HL-60/S4 (cell line): ENCODE results near the gene PTH1R.

Source experiments
- in situ Hi-C: fragments of 300-500 bp; cut with MboI; formaldehyde crosslinking; loops from 2 replicates; pipeline ENCODE4 v1.14.3; 2022; ENCODE audit warnings: low sequenced_read_pairs

PTH1R gene

DNA sequence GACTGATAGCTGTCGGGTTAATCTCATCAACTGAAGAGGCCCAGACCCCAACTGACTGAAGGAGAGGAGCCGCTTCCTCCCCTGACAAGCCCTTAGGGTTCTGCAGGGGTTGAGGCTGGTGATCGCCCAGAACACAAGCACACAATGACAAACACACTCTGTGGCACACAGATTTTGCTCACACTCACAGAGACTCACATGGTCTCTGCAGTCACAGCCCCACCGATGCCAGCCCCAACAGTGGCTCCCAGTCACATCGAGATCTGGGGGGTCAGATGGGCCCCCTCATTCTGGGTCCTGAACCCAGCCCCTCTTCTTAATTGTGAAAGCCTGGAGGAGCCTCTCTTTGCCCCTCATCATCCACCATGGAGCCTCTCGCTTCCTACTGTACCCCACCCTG is 16.7 kb downstream of the PTH1R start:
- in situ Hi-C loops = loop anchor here (25.0 kb wide), 1 partner anchor 182 kb away; the partner anchor contains the start of genes PRSS50 and TMIE

DNA sequence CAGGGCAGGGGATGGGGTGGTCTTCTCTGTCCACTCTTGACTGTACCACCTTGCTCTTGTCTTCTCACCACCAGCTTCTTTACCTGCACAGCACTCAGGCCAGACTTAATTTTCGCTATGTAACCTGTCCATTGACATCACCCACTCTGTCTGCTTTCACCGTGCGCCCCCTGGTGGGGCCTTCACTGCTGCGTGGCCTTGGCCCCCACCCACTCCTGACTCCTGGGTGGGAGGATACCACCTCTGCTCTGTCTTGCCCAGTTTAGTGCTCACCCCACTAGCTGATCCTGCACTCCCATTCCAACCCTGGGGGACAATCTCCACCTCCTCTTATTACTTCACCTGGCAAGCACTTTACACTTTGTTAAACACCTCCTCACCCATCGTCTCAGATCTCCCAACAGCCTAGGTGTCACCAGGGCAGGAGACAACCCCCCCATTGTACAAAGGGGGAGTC is 17.7 kb downstream of the PTH1R start:
- in situ Hi-C loops = loop anchor here (25.0 kb wide), 1 partner anchor 183 kb away; the partner anchor contains the start of genes PRSS50 and TMIE

DNA sequence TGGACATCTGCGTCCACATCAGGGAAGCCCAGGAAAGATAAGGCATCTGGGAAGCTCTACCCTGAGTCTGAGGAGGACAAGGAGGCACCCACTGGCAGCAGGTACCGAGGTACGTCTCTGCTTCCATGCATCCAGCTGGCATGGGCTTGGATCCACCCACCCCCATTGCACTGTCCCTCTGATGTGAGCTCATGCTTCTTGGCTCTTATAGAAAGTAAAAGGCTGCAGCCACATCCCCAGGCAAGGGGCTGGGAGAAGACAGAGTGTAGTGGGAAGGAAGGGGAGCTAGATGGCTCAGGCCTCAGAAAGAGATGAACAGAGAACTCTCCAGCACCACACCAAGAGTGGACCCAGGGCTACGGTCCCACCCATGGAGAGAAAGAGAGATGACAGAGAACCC is 18.2 kb downstream of the PTH1R start:
- in situ Hi-C loops = loop anchor here (25.0 kb wide), 1 partner anchor 183 kb away; the partner anchor contains the start of genes PRSS50 and TMIE

DNA sequence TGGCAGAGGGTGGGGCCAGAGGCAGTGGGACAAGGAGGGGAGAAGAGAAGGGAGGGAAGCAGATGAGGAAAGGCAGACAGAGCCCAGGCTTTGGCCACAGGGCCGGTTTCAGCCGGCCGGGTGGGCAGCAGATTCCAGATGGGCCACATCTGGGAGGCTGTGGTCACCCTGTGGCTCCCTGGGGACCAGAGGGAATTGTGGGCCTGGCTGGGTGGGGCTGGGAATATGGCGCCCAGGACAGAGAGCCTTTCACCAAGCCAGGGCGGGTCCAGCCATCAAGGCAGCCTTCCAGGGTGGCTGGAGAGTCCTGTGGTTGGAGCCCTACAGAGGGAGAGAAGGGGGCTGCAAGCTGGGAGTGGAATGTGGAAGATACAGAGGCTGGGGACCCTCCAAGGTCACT is 18.9 kb downstream of the PTH1R start:
- in situ Hi-C loops = loop anchor here (25.0 kb wide), 1 partner anchor 184 kb away; the partner anchor contains the start of genes PRSS50 and TMIE

DNA sequence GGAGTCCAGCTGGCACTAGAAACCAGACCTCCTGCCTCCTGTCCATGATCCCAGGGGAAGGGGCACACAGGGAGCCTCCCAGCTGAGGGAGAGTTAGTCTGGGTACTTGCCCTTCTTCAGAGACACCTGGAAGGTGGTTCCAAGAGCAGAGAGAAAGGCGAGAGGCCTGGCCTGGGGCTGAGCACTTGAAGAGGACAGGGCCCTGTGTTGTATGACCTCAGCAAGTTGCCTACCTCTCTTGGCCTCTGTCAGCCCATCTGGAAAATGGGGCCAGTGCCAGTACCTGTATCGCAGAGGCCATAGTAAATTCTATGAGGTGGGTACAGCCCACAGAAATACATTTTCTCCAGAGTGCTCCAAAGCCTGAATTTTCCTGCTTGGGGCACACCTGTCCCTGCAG is 19.5 kb downstream of the PTH1R start:
- in situ Hi-C loops = loop anchor here (25.0 kb wide), 1 partner anchor 185 kb away; the partner anchor contains the start of genes PRSS50 and TMIE

DNA sequence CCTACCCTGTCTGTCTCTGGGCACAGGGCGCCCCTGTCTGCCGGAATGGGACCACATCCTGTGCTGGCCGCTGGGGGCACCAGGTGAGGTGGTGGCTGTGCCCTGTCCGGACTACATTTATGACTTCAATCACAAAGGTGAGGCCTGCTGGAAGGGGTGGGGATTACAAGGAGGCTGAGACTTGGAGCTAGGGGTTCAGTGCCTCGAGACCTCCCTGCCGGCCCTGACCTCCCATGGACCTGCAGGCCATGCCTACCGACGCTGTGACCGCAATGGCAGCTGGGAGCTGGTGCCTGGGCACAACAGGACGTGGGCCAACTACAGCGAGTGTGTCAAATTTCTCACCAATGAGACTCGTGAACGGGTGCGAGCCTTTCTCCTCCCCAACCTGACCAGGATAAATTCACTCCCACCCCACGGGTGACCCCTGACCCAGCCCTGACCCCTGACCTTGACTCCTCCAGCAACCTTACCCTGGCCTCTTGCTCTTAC is 20.4 kb downstream of the PTH1R start:
- in situ Hi-C loops = loop anchor here (25.0 kb wide), 1 partner anchor 186 kb away; the partner anchor contains the start of genes PRSS50 and TMIE

DNA sequence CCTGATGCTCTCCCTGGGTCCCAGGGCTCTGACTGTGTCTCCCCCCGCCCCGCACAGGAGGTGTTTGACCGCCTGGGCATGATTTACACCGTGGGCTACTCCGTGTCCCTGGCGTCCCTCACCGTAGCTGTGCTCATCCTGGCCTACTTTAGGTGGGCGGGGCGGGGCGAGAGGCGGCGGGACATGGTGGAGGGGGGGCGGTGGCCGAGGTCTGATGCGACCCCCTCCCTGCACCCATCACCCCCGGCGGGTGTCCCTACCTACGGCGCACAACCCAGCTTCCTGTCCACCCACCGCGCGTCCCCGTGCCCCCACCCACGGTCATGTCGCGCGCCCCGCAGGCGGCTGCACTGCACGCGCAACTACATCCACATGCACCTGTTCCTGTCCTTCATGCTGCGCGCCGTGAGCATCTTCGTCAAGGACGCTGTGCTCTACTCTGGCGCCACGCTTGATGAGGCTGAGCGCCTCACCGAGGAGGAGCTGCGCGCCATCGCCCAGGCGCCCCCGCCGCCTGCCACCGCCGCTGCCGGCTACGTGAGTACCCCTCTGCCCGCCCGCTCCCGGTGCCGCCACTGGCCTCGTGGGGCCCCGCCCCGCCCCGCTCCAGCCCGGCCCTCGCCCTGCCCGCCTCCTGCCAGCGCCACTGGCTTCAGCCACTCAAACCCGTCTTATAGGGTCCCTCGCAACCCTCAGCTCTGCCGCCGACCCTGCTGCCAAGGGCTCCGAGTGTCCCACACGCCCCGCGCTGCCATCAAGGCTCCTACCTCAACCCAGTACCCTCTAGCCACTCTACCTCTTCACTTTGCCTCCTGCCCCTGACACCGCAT is 21.0 kb downstream of the PTH1R start:
- in situ Hi-C loops = loop anchor here (25.0 kb wide), 1 partner anchor 186 kb away; the partner anchor contains the start of genes PRSS50 and TMIE

DNA sequence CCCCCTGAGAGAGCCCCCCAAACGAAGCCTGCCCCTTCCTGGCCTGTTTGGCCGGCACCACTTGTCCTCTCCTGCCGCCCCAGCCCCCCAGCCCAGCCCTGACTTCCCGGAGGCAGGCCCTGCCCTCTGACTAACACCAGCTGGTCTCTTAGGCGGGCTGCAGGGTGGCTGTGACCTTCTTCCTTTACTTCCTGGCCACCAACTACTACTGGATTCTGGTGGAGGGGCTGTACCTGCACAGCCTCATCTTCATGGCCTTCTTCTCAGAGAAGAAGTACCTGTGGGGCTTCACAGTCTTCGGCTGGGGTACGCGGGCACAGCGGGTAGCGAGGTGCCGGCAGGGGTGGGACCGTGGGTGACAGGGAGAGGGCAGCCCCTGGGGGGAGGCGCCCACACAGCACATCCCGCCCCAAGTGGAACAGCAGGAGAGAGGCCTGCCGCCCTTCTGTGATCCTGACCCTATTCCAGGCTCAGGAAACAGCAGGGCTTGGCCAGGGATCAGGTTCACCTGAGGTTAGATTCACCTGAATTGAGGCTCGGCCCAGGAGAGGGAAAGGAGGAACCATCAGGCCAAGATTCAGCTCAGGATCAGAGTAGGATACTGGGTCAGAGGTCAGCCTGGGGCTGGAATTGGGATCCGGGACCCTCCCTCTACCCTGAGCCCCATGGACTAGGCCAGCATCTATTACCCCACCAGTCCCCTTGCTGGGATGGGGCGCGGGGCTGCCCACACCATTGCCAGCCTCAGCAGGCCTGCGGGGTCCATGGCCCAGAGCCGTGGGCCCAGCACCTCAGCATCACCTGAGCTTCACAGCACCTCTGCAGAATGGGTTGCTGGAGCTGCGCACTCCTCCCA is 21.9 kb downstream of the PTH1R start:
- in situ Hi-C loops = loop anchor here (25.0 kb wide), 1 partner anchor 187 kb away; the partner anchor contains the start of genes PRSS50 and TMIE

DNA sequence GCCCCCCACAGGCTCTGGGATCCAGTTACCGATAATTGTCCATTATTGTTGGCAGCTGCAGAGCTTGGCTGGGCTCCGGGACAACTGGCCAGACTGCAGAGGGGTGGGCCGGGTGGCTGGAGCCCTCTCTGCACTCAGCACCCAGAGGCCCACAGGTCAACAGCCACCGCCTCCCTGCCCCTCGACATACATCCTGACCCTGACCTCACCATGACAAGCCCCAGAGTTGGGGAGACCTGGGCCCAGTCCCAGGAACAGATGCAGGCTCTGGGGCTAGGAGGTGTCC is 22.4 kb downstream of the PTH1R start:
- in situ Hi-C loops = no loop called here

DNA sequence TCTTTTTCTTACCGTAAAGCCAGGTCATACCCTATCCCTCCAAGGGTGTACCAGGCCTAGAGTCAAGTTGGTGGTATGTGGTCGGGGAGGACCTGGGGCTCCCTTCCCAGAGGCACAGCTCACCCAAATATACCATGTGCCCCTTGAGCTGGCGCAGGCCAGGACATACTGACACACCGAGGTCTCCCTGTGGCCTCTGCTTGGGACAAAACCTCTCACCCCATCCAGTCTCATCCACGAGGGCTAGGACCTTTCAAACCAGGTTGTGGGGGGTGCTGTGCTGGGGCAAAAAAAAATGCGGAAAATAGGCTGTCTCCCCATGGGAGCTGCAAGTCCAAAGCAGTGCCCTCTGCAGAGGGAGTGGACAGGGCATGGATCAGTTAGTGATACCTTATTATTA is 22.8 kb downstream of the PTH1R start:
- in situ Hi-C loops = no loop called here

DNA sequence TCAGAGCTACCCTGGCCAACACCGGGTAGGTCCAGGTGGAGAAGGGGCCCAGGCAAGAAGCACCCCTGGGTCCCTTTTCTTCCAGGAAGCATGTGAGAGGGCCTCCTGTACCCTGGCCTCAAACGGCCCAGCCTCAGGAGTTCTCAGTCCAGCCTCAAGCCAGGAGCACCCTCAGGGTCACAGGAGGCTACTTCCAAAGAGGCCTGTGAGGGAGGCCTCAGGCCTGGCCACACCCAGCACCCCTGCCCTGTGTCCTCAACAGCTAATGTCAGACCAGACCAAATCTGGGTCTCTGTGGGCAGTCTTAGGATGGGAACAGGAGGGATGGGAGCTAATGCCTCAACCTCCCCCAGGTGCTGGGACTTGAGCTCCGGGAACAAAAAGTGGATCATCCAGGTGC is 23.5 kb downstream of the PTH1R start:
- in situ Hi-C loops = no loop called here

DNA sequence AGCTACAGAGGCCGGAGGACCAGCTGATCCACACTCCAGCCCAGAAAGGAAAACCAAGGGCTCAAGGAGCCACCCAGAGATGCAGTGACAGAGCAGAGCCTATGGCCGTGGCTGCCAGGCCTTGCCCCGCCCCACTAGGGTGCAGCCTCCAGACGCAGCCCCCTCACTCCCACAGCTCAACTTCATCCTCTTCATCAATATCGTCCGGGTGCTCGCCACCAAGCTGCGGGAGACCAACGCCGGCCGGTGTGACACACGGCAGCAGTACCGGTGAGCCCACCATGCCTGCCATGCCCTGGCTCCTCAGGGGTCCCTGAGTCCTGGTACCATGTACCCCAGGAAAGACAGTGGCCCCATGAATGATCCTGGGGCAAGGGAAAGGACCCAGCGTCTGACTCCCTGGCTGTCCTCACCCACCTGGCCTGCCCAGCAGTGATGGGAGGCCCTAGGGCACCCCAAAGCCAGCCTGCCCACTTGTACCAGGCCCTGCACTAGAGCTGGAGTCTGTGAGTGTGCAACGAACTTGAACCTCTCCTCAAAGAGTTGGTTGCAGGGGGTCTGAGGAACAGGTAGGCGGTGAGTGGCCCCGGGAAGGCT is 24.2 kb downstream of the PTH1R start:
- in situ Hi-C loops = no loop called here

DNA sequence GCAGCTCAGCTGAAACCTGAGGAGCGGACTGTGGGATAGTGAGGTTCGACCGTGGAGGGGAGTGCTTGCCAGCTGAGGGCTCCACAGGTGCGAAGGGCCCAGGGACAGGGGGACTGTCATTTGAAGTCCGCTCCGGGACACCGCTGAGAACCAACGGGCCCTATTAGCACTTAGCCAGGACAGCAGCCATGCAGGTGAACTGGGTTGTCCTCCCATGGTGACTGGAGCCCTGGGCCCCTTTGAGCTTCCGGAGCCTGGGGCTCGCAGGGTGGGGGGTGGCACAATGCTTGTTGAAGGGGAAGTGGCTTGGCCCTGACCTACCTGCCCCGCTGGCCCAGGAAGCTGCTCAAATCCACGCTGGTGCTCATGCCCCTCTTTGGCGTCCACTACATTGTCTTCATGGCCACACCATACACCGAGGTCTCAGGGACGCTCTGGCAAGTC is 24.7 kb downstream of the PTH1R start:
- in situ Hi-C loops = no loop called here

DNA sequence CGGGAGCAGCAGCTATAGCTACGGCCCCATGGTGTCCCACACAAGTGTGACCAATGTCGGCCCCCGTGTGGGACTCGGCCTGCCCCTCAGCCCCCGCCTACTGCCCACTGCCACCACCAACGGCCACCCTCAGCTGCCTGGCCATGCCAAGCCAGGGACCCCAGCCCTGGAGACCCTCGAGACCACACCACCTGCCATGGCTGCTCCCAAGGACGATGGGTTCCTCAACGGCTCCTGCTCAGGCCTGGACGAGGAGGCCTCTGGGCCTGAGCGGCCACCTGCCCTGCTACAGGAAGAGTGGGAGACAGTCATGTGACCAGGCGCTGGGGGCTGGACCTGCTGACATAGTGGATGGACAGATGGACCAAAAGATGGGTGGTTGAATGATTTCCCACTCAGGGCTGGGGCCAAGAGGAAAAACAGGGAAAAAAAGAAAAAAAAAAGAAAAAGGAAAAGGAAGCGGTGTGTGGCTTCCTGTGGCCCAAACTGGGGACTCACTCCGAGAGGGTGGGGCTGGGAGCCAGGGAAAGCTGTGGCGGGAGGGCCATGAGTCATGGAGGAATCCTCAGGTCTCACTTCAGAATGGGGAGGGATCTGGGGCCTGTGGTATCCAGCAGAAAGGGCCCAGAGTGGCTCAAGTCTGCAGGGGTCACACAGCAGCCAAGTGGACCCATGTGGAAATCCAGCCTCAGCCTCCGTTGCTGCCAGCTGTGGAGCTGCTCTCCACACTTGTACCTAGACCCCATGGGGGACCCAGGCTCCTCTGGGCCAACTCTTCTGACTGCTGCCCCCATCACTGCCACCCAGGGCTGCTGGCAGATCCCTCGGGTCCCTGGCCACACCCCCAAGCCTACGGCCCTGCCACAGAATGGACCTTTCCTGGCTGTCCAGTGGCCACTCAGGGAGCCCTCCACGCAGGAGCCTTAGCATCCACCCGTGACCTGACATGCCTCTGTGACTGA is 26.1 kb downstream of the PTH1R start:
- in situ Hi-C loops = no loop called here

DNA sequence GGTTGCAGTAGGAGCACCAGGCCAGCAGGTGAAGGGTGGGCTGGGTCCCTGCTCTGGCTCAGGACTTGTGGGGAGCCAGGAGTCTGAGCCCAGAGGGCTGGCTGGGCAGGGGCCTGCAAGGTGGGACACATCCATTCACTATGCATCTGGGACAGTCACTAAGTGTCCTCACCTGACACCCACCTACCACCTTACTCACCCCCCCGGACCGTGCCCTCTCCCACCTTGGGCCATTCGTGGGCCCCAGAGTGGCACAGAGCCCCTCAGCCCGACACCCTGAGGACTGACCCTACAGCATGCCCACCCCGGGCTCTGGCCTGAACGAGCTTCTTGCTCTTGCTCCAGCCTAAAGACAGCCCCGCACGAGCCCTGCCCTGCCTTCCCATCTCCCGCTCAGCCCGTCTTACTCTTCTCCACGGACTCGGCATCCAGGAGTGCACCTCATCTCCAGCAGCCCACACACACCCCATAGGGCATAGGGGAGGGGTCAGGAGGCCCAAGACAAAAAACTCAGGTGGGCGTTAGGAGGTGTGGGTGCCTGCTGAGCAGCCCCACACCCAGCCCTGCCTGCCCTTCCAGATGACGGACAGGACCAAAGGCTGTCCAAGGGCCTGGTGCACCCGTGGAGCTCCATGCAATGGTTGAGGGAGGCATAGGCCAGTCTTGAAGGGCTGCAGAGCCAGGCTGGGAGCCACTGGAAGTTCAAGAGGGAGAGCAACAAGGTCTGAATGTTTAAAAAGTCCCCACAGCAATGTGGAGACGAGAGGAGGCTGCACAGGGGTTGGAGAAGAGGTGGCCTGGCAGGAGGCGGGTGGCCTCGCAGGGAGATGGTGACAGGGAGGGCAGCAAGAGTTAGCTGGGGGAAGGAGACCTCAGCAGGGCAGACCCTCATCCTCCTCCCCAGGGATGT is 27.0 kb downstream of the PTH1R start:
- in situ Hi-C loops = no loop called here

DNA sequence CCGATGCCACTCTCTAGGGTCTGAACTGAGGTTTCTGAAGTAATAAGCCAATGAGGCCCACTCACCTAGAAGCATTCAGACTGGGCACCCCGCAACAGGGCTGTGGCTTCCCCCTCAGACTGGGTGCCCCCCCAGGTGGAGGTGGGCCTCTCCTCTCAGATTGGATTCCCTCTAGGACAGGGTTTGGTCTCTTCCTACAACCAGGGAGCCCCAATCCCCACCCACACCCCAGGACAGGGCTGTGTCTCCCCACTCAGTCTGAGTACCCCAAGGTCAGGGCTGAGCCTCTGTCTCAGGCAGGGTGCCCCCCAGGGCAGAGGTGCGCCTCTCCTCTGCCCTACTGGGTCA is 27.7 kb downstream of the PTH1R start:
- in situ Hi-C loops = no loop called here

DNA sequence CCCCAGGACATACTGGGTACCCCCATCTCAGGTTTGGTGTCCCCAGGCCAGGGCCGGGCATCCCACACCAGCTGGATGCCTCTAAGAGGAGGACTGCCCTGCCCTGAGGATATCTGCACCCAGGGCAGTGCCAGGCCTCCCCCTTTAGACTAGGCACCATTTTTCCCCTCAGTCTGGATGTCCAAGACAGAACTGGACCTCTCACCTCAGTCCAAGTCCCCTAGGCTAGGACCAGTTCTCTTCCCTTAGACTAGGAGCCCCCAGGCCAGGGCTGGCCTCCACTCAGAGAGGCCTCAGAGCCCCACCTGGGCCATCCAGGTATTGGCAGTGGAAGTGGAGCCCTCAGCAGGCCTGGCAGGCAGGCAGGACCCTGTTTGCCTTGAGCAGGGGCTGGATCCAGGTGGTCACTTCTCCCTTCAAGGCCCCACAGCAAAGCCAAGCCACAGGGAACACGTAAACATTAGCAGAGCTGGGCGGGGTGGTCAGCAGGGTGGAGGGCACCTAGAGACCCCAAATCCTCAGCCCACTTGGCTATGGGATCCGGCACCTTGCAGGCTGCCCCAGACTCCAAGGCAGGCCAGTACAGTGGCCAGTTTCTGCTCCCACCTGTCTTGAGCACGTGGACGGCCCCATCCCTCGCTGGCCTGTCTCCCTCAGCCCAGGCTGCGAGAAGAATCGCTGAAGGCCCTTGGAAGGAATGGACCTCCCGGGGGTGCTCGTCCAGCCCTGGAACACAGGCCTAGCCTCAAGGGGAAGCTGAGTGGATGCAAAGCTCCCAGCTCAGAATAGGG is 28.3 kb downstream of the PTH1R start:
- in situ Hi-C loops = no loop called here

DNA sequence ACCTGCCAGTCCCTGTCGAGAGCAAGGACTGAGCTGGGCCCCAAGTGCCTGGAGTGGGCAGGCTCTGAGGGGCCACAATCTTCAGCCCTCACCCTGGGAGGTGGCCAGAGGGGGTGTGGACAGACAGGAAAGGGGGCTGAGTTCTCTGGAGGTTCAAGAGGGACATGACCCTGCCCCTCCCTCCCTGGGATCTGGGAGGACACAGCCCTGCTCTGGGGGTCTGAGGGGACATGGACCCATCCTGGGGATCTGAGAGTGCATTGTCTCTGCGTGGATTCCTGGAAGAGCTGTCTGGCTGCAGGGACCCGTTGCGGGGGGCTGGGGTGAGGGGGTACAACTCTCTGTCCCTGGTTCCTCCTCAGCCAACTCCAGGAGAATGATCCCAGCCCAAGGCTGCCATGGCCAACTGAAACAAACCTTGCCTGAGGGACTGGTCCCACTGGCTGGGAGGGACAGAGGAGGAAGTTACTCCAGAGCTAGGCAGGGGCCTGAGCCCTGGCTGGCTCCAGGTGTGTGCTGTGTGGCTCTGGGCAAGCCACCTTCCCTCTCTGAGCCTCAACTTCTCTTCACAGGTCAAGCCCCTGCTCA is 29.0 kb downstream of the PTH1R start:
- in situ Hi-C loops = no loop called here
